ENCODE results near the gene CDX2. TPM values are rescaled to one million over a fixed set of nuclear protein-coding genes. Genes with fewer than 3 reads are reported as not detected.

Gene CDX2
- total RNA-seq, 1 donor from 2014 or later = 1.1 TPM

GRCh38 chr13:27971776-27972477, 2.8 kb upstream of the CDX2 start:
- TF ChIP-seq CTCF (IDR thresholded peaks at IDR 0.05; ENCODE audit: partially characterized antibody, unreplicated experiment) = no peak
- no peak for DNase-seq
- H3K36me3 Mint-ChIP-seq (ENCODE audit: unreplicated experiment) = no peaks in the 10 kb centered on the region
- H3K9me3 Mint-ChIP-seq (ENCODE audit: unreplicated experiment) = peaks cover 23% of the 10 kb centered on the region
- H3K27ac Mint-ChIP-seq (ENCODE audit: unreplicated experiment) = no peak overlapping the region
- peaks cover 22% of the 10 kb centered on the region for H3K4me1 Mint-ChIP-seq (ENCODE audit: low read depth, unreplicated experiment)
- no peak overlapping the region for H3K4me3 Mint-ChIP-seq (ENCODE audit: unreplicated experiment)
- peaks cover 47% of the 10 kb centered on the region for H3K27me3 Mint-ChIP-seq (ENCODE audit: unreplicated experiment)

GRCh38 chr13:27971236-27971645, 2.1 kb upstream of the CDX2 start:
- Mint-ChIP-seq H3K4me3 (ENCODE audit: unreplicated experiment) (no peak overlapping the region), H3K9me3 (ENCODE audit: unreplicated experiment) (peaks cover 23% of the 10 kb centered on the region), H3K36me3 (ENCODE audit: unreplicated experiment) (no peaks in the 10 kb centered on the region), H3K4me1 (ENCODE audit: low read depth, unreplicated experiment) (peaks cover 22% of the 10 kb centered on the region), H3K27ac (ENCODE audit: unreplicated experiment) (no peak overlapping the region), H3K27me3 (ENCODE audit: unreplicated experiment) (peaks cover 47% of the 10 kb centered on the region)
- no peak for TF ChIP-seq CTCF (IDR thresholded peaks at IDR 0.05; ENCODE audit: partially characterized antibody, unreplicated experiment)
- DNase-seq = no peak

DNA sequence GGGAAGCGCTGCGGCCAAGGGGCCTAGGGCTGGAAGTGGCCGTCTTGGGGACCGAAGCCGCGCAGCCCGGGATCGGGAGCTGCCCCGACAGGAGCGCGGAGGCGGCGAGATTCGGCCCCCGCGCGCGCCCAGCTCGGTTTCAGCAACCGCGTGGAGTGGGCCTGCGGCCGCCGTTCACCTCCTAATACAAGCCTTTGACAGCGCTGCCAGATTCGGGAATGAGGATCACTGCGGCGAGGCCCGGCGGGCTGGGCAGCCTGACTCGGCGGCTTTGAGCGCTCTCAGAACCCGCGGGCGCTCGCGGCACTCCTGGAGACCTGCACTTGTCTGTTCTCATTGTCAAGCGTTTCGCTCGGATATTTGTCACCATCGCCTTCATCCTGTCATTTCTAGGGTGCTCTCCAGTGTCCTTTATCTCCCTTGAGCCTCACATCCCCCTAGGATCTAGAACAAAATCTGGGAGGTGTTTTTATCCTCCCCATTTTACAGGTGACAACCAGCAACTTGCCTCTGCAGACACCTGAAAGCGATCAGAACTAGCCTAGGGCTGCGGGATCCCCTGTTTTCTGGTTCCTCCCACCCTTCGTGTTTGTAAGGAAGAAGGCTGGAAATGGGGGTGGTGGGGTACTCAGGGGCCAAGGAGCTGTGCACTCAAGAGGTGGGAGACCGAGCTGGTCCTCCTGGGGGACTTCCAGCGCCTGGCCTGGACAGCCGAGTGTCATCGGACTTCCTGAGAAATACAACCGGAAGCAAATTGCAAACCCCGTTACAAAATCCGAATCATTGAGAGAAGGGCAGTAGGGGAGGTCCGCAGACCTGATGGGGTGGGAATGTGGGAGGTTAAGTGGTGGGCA, 1.5 kb upstream of the CDX2 start:
- Mint-ChIP-seq H3K4me1 (ENCODE audit: low read depth, unreplicated experiment) (peaks cover 21% of the 10 kb centered on the region), H3K9me3 (ENCODE audit: unreplicated experiment) (peaks cover 26% of the 10 kb centered on the region), H3K27ac (ENCODE audit: unreplicated experiment) (no peak overlapping the region), H3K27me3 (ENCODE audit: unreplicated experiment) (peaks cover 46% of the 10 kb centered on the region), H3K36me3 (ENCODE audit: unreplicated experiment) (no peaks in the 10 kb centered on the region), H3K4me3 (ENCODE audit: unreplicated experiment) (no peak overlapping the region)
- DNase-seq = peak; percentile 25
- no peak for TF ChIP-seq CTCF (IDR thresholded peaks at IDR 0.05; ENCODE audit: partially characterized antibody, unreplicated experiment)

DNA sequence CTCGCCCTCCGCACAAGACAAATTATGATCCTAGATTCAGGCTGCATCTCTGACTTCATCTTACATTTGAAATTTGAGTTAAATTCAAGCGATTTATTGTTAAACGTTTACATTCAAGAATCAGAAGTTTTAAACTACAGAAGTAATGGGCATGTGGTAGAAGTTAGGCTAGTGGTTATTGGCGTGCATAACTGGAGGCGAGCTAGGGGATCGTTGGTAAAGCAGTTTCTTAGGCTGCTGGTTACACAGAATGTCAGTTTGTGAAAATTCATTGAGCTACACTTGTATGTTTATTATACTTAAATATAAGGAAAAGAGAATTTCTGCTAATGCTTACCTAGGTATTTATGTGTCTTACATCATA, 733 bp upstream of the CDX2 start:
- peaks cover 27% of the 10 kb centered on the region for H3K9me3 Mint-ChIP-seq (ENCODE audit: unreplicated experiment)
- H3K4me3 Mint-ChIP-seq (ENCODE audit: unreplicated experiment) = peak overlapping the region; percentile 35
- H3K4me1 Mint-ChIP-seq (ENCODE audit: low read depth, unreplicated experiment) = peaks cover 19% of the 10 kb centered on the region
- TF ChIP-seq CTCF (IDR thresholded peaks at IDR 0.05; ENCODE audit: partially characterized antibody, unreplicated experiment) = no peak
- H3K36me3 Mint-ChIP-seq (ENCODE audit: unreplicated experiment) = no peaks in the 10 kb centered on the region
- H3K27ac Mint-ChIP-seq (ENCODE audit: unreplicated experiment) = no peak overlapping the region
- DNase-seq = no peak
- peaks cover 45% of the 10 kb centered on the region for H3K27me3 Mint-ChIP-seq (ENCODE audit: unreplicated experiment)

Measured in glutamatergic neuron (in vitro differentiated cells).